Measurements from ENCODE around the gene CNTNAP2. TPM values are rescaled to one million over a fixed set of nuclear protein-coding genes. Genes with fewer than 3 reads are reported as not detected.
A peak's percentile ranks its signal among the peaks of the same experiment; 100 is the strongest.

The CNTNAP2 gene
- total and polyA plus RNA-seq, 2 donors from 2014 or later = 0.06 to 0.13 TPM

GRCh38 chr7:148395990-148396716, 2279.6 kb downstream of the CNTNAP2 start:
- H3K27me3 ChIP-seq (ENCODE audit: control insufficient read depth, insufficient read depth, low read length) = no peaks in the 10 kb centered on the region
- no peak for TF ChIP-seq CTCF (IDR thresholded peaks at IDR 0.05; ENCODE audit: borderline replicate concordance, extremely low read depth, insufficient read depth)
- no peaks in the 10 kb centered on the region for H3K4me1 ChIP-seq (ENCODE audit: control insufficient read depth in 2 of 3, insufficient read depth in 2 of 3, low read depth in 1 of 3, low read length in 3 of 3)
- no peaks in the 10 kb centered on the region for H3K9me3 ChIP-seq (ENCODE audit: control insufficient read depth in 2 of 3, insufficient read depth in 1 of 3, low read length in 3 of 3)
- FAIRE-seq = no peak
- H3K36me3 ChIP-seq (ENCODE audit: control insufficient read depth in 2 of 3, insufficient read depth in 3 of 3, low read length in 3 of 3) = no peaks in the 10 kb centered on the region
- H3K9ac ChIP-seq (ENCODE audit: low read length in 3 of 3) = no peak overlapping the region
- peak in 4 of 5 donors; percentile 28 to 55 (median 51) for DNase-seq
- H3K4me3 ChIP-seq (ENCODE audit: low read length in 3 of 3) = no peak overlapping the region
- intact Hi-C loops (cut with DNase I) = no loop called here
- no peak overlapping the region for H3K27ac ChIP-seq (ENCODE audit: low read depth in 2 of 2, low read length in 2 of 2)

GRCh38 chr7:148397056-148397455, 2280.5 kb downstream of the CNTNAP2 start:
- DNase-seq = no peak
- H3K9me3 ChIP-seq (ENCODE audit: control insufficient read depth in 2 of 3, insufficient read depth in 1 of 3, low read length in 3 of 3) = no peaks in the 10 kb centered on the region
- H3K4me3 ChIP-seq (ENCODE audit: low read length in 3 of 3) = no peak overlapping the region
- no peaks in the 10 kb centered on the region for H3K4me1 ChIP-seq (ENCODE audit: control insufficient read depth in 2 of 3, insufficient read depth in 2 of 3, low read depth in 1 of 3, low read length in 3 of 3)
- no peak overlapping the region for H3K27ac ChIP-seq (ENCODE audit: low read depth in 2 of 2, low read length in 2 of 2)
- H3K27me3 ChIP-seq (ENCODE audit: control insufficient read depth, insufficient read depth, low read length) = no peaks in the 10 kb centered on the region
- FAIRE-seq = no peak
- H3K9ac ChIP-seq (ENCODE audit: low read length in 3 of 3) = no peak overlapping the region
- TF ChIP-seq CTCF (IDR thresholded peaks at IDR 0.05; ENCODE audit: borderline replicate concordance, extremely low read depth, insufficient read depth) = no peak
- intact Hi-C loops (cut with DNase I) = no loop called here
- H3K36me3 ChIP-seq (ENCODE audit: control insufficient read depth in 2 of 3, insufficient read depth in 3 of 3, low read length in 3 of 3) = no peaks in the 10 kb centered on the region

GRCh38 chr7:148397551-148397950, 2280.9 kb downstream of the CNTNAP2 start:
- peak in 1 of 5 donors; percentile 24 for DNase-seq
- Histone ChIP-seq H3K36me3 (ENCODE audit: control insufficient read depth in 2 of 3, insufficient read depth in 3 of 3, low read length in 3 of 3) (no peaks in the 10 kb centered on the region), H3K4me1 (ENCODE audit: control insufficient read depth in 2 of 3, insufficient read depth in 2 of 3, low read depth in 1 of 3, low read length in 3 of 3) (no peaks in the 10 kb centered on the region), H3K27ac (ENCODE audit: low read depth in 2 of 2, low read length in 2 of 2) (no peak overlapping the region), H3K9me3 (ENCODE audit: control insufficient read depth in 2 of 3, insufficient read depth in 1 of 3, low read length in 3 of 3) (no peaks in the 10 kb centered on the region), H3K27me3 (ENCODE audit: control insufficient read depth, insufficient read depth, low read length) (no peaks in the 10 kb centered on the region), H3K9ac (ENCODE audit: low read length in 3 of 3) (no peak overlapping the region), H3K4me3 (ENCODE audit: low read length in 3 of 3) (no peak overlapping the region)
- intact Hi-C loops (cut with DNase I) = no loop called here
- TF ChIP-seq CTCF (IDR thresholded peaks at IDR 0.05; ENCODE audit: borderline replicate concordance, extremely low read depth, insufficient read depth) = no peak
- FAIRE-seq = no peak
